Activated CD8-positive, alpha-beta memory T cell treated with anti-CD3 and anti-CD28 coated beads for 4 hours (primary cell): Measurements from ENCODE around the gene LUC7L.

Experiments used
- DNase-seq, 2 donors: peaks; one replicate each; pipeline ENCODE4 v3.0.0-alpha.2; 2020; ENCODE audit warnings: low read depth in 2 of 2

The LUC7L gene

DNA sequence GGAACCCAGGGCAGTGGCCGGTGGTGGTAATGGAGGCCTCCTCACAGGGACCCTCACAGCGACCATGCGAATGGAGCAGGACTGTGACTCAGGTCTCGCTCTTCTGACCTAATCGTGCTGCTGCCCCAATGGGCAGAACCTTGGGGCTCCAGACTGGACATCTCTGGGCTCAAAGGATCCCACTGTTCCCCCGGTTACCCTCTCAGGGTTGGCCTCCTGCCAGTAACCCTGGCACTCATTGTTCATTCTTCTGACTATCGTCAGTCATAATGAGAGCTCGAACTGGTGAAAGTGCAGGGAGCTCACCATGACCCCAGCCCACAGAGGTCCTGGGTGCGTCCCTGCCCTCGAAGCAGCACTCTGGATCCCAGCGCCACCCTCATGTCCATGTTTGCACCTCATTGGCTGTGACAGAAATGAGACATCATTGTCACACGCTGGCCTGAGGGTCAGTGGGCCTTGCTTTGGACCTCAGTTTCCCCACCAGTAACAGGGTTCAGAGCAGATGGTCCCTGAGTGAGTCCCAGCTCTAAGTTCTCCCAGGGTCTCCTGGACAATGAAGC, 86.8 kb downstream of the LUC7L start:
- DNase-seq = no peak

DNA sequence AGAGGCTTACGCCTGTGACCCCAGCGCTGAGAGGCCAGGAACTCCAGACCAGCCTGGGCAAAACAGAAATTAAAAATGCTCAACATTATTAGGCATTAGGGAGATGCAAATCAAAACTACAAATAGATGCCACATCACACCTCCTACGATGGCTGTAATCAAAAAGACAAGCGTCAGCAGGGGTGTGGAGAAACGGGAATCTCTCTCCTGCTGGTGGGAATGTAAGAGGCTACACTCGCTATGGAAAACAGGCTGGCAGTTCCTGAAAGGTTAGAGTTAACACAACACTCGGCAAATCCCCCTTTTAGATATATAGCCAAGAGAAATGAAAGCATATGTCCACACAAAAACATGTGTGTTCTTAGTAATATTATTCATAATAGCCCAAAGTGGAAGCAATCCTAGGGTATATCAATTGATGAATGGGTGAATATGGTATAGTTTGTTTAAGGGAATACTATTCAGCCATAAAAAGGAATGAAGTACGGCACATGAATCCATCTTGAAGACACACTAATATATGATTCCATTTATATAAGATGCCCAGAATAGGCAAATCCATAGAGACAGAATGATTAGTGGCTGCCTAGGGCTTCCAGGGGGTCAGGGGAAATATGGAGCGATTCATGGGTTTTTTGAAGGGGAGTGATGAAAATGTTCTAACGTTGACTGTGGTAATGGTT, 88.9 kb downstream of the LUC7L start:
- no peak for DNase-seq
